A673 (cell line): ENCODE measurements around the gene GABRG3.

Experiments used
- EZH2 ChIP-seq: fragments of 200-600 bp; sonication (generic); IDR thresholded peaks from 2 replicates; pipeline ENCODE4 v1.6.1; 2017; ENCODE audit warnings: borderline replicate concordance, low read depth, mild to moderate bottlenecking, mixed read lengths, antibody characterized with exemption, low read length; ENCODE audit not compliant: poor library complexity, severe bottlenecking
- TF ChIP-seq, protein P1 (sequence below): fragments of 300-800, 200-600 bp; sonication (generic); conservative IDR thresholded peaks from 2 replicates; pipeline ENCODE4 v1.5.1; 2017; ENCODE audit warnings: low read depth, mild to moderate bottlenecking, antibody characterized with exemption, low read length, moderate library complexity, mixed read lengths

GRCh38 chr15:26939398-26939797, 31.6 kb upstream of the GABRG3 start:
- no peak for TF ChIP-seq EZH2
- TF ChIP-seq, protein P1, sequence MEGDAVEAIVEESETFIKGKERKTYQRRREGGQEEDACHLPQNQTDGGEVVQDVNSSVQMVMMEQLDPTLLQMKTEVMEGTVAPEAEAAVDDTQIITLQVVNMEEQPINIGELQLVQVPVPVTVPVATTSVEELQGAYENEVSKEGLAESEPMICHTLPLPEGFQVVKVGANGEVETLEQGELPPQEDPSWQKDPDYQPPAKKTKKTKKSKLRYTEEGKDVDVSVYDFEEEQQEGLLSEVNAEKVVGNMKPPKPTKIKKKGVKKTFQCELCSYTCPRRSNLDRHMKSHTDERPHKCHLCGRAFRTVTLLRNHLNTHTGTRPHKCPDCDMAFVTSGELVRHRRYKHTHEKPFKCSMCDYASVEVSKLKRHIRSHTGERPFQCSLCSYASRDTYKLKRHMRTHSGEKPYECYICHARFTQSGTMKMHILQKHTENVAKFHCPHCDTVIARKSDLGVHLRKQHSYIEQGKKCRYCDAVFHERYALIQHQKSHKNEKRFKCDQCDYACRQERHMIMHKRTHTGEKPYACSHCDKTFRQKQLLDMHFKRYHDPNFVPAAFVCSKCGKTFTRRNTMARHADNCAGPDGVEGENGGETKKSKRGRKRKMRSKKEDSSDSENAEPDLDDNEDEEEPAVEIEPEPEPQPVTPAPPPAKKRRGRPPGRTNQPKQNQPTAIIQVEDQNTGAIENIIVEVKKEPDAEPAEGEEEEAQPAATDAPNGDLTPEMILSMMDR: no peak
